Type B pancreatic cell (in vitro differentiated cells): Measurements from ENCODE around the gene TMX4. TPM values are rescaled to one million over a fixed set of nuclear protein-coding genes. Genes with fewer than 3 reads are reported as not detected.

Experiments
- DNase-seq: peaks from one replicate; pipeline ENCODE4 v3.0.0; 2021; ENCODE audit warnings: mixed read lengths; ENCODE audit not compliant: unreplicated experiment; ENCODE audit errors: extremely low spot score
- H3K27ac Mint-ChIP-seq: 2 replicates; pipeline ENCODE4 v1.8.0; 2021; ENCODE audit warnings: mild to moderate bottlenecking, mixed read lengths
- H3K27me3 Mint-ChIP-seq: 2 replicates; pipeline ENCODE4 v1.8.0; 2021; ENCODE audit warnings: mixed read lengths
- H3K36me3 Mint-ChIP-seq: 2 replicates; pipeline ENCODE4 v1.8.0; 2021; ENCODE audit warnings: mixed read lengths
- H3K4me1 Mint-ChIP-seq: one replicate; pipeline ENCODE4 v1.8.0; 2021; ENCODE audit warnings: mixed read lengths; ENCODE audit not compliant: unreplicated experiment
- H3K4me3 Mint-ChIP-seq: 2 replicates; pipeline ENCODE4 v1.8.0; 2021; ENCODE audit warnings: mild to moderate bottlenecking, mixed read lengths
- H3K9me3 Mint-ChIP-seq: 2 replicates; pipeline ENCODE4 v1.8.0; 2021; ENCODE audit warnings: mixed read lengths
- CTCF ChIP-seq: fragments of 200-600 bp; sonication (generic); conservative IDR thresholded peaks from 2 replicates; pipeline ENCODE4 v1.5.0; 2021; ENCODE audit warnings: antibody characterized with exemption, mild to moderate bottlenecking
- total RNA-seq: library from RNA; stranded (reverse); gene quantifications from 2 replicates; pipeline ENCODE4 v1.2.1, GENCODE V29; 2021; ENCODE audit warnings: low replicate concordance

The TMX4 gene
- total RNA-seq, 1 donor from 2014 or later = 40.9 TPM

GRCh38 chr20:8061861-8062518 lies 42.4 kb upstream of the TMX4 start:
- no peak overlapping the region for H3K4me3 Mint-ChIP-seq
- no peaks in the 10 kb centered on the region for H3K27me3 Mint-ChIP-seq
- peaks cover 2% of the 10 kb centered on the region for H3K9me3 Mint-ChIP-seq
- no peak for DNase-seq
- no peak for TF ChIP-seq CTCF
- H3K4me1 Mint-ChIP-seq = peaks cover 2% of the 10 kb centered on the region
- H3K27ac Mint-ChIP-seq = no peak overlapping the region
- H3K36me3 Mint-ChIP-seq = no peaks in the 10 kb centered on the region

GRCh38 chr20:8060977-8061376 lies 41.4 kb upstream of the TMX4 start:
- TF ChIP-seq CTCF = no peak
- Mint-ChIP-seq H3K4me1 (no peaks in the 10 kb centered on the region), H3K4me3 (no peak overlapping the region), H3K36me3 (no peaks in the 10 kb centered on the region), H3K27ac (no peak overlapping the region), H3K27me3 (no peaks in the 10 kb centered on the region), H3K9me3 (no peaks in the 10 kb centered on the region)
- DNase-seq = no peak

- H3K36me3 Mint-ChIP-seq = no peaks in the 10 kb centered on the region
- H3K27ac Mint-ChIP-seq = no peak overlapping the region
- no peak overlapping the region for H3K4me3 Mint-ChIP-seq
- TF ChIP-seq CTCF = no peak
- H3K9me3 Mint-ChIP-seq = no peaks in the 10 kb centered on the region
- no peaks in the 10 kb centered on the region for H3K4me1 Mint-ChIP-seq
- no peaks in the 10 kb centered on the region for H3K27me3 Mint-ChIP-seq
- no peak for DNase-seq
Measured at GRCh38 chr20:8057871-8058270, 38.3 kb upstream of the TMX4 start.

- no peak for DNase-seq
- Mint-ChIP-seq H3K36me3 (no peaks in the 10 kb centered on the region), H3K9me3 (no peaks in the 10 kb centered on the region), H3K4me3 (no peak overlapping the region), H3K4me1 (peaks cover 3% of the 10 kb centered on the region), H3K27ac (no peak overlapping the region), H3K27me3 (no peaks in the 10 kb centered on the region)
- TF ChIP-seq CTCF = no peak
Measured at GRCh38 chr20:8055096-8055495, 35.5 kb upstream of the TMX4 start.

GRCh38 chr20:8050157-8050837 lies 30.7 kb upstream of the TMX4 start:
- Mint-ChIP-seq H3K9me3 (no peaks in the 10 kb centered on the region), H3K27me3 (peaks cover 3% of the 10 kb centered on the region), H3K4me1 (peaks cover 13% of the 10 kb centered on the region), H3K4me3 (no peak overlapping the region), H3K36me3 (no peaks in the 10 kb centered on the region), H3K27ac (no peak overlapping the region)
- DNase-seq = no peak
- TF ChIP-seq CTCF = no peak
